ENCODE results near the gene GTF3C2. TPM values are rescaled to one million over a fixed set of nuclear protein-coding genes. Genes with fewer than 3 reads are reported as not detected.

GTF3C2 gene
- total RNA-seq, 1 donor from 2014 or later, result 54.9 TPM

- Histone ChIP-seq H3K36me3 (ENCODE audit: control insufficient read depth, insufficient read depth, low read length) (no peaks in the 10 kb centered on the region), H3K4me3 (ENCODE audit: low read depth, low read length) (no peak overlapping the region), H3K27me3 (ENCODE audit: control insufficient read depth, insufficient read depth, low read length) (no peaks in the 10 kb centered on the region)
- TF ChIP-seq CTCF (IDR thresholded peaks at IDR 0.05; ENCODE audit: insufficient read depth, low read length, poor library complexity, severe bottlenecking), result no peak
- no peak for DNase-seq (ENCODE audit: low read depth)
Observed at GRCh38 chr2:27351802-27352598, 4.6 kb downstream of the GTF3C2 start.

GRCh38 chr2:27350106-27350693 lies 6.4 kb downstream of the GTF3C2 start:
- Histone ChIP-seq H3K36me3 (ENCODE audit: control insufficient read depth, insufficient read depth, low read length) (no peaks in the 10 kb centered on the region), H3K4me3 (ENCODE audit: low read depth, low read length) (no peak overlapping the region), H3K27me3 (ENCODE audit: control insufficient read depth, insufficient read depth, low read length) (no peaks in the 10 kb centered on the region)
- no peak for DNase-seq (ENCODE audit: low read depth)
- no peak for TF ChIP-seq CTCF (IDR thresholded peaks at IDR 0.05; ENCODE audit: insufficient read depth, low read length, poor library complexity, severe bottlenecking)

- H3K36me3 ChIP-seq (ENCODE audit: control insufficient read depth, insufficient read depth, low read length), result peaks cover 1% of the 10 kb centered on the region
- no peak for DNase-seq (ENCODE audit: low read depth)
- TF ChIP-seq CTCF (IDR thresholded peaks at IDR 0.05; ENCODE audit: insufficient read depth, low read length, poor library complexity, severe bottlenecking), result no peak
- no peak overlapping the region for H3K4me3 ChIP-seq (ENCODE audit: low read depth, low read length)
- H3K27me3 ChIP-seq (ENCODE audit: control insufficient read depth, insufficient read depth, low read length), result no peaks in the 10 kb centered on the region
Observed at GRCh38 chr2:27347641-27348040, 8.9 kb downstream of the GTF3C2 start.

- Histone ChIP-seq H3K27me3 (ENCODE audit: control insufficient read depth, insufficient read depth, low read length) (no peaks in the 10 kb centered on the region), H3K36me3 (ENCODE audit: control insufficient read depth, insufficient read depth, low read length) (peaks cover 4% of the 10 kb centered on the region), H3K4me3 (ENCODE audit: low read depth, low read length) (no peak overlapping the region)
- TF ChIP-seq CTCF (IDR thresholded peaks at IDR 0.05; ENCODE audit: insufficient read depth, low read length, poor library complexity, severe bottlenecking), result no peak
- no peak for DNase-seq (ENCODE audit: low read depth)
Observed at GRCh38 chr2:27336173-27336572, 20.4 kb downstream of the GTF3C2 start.

- H3K4me3 ChIP-seq (ENCODE audit: low read depth, low read length), result no peak overlapping the region
- H3K27me3 ChIP-seq (ENCODE audit: control insufficient read depth, insufficient read depth, low read length), result no peaks in the 10 kb centered on the region
- DNase-seq (ENCODE audit: low read depth), result no peak
- no peak for TF ChIP-seq CTCF (IDR thresholded peaks at IDR 0.05; ENCODE audit: insufficient read depth, low read length, poor library complexity, severe bottlenecking)
- peaks cover 4% of the 10 kb centered on the region for H3K36me3 ChIP-seq (ENCODE audit: control insufficient read depth, insufficient read depth, low read length)
Observed at GRCh38 chr2:27335311-27335710, 21.3 kb downstream of the GTF3C2 start.

All from kidney epithelial cell (primary cell).